Measurements from ENCODE around the gene COL6A1. TPM values are rescaled to one million over a fixed set of nuclear protein-coding genes. Genes with fewer than 3 reads are reported as not detected.
A peak's percentile ranks its signal among the peaks of the same experiment; 100 is the strongest.

Gene COL6A1
- total RNA-seq, 3 donors from 2014 or later = 45.0 to 663 (median 114) TPM

DNA sequence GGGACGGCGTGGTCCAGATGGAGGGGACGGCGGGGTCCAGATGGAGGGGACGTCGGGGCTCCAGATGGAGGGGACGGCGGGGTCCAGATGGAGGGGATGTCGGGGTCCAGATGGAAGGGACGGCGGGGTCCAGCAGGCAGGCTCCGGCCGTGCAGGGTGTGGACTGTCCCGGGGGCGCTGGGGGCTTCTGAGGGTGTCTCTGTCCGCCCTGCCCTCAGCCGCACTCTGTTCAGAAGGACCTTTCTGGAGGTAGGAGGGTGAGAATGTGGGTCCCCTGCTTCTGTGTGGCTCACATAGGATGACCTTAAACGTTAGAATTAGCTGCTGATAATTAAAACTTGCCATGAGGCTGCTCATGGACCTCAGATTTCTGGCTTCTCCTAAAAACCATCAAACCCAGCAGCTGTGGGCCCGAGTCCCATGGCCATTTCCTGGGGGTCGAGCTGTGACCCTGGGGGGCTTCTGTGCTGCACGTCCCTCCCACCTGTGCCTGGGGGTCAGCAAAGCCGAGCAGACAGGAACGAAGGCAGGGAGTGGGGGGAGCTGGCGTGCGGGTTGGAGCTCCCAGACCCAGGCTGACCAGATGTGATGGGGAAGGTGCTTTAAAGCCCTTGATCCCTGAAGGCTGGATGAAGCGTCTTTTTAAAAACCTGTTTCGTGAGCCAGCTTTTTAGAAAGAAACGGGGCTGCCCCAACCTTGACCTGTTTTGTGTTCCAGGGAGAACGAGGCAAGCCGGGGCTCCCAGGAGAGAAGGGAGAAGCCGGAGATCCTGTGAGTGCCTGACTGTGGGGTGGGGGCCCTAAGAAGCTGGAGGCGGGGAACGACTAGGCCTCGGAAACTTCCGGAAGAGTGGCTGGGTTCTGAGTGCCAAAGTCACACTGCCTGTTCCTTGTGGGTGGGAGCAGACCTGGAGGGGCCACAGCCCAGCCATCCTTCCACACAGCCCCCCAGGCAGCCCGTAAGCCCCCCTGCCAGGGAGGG lies 7.1 kb downstream of the COL6A1 start:
- ATAC-seq (no peak), DNase-seq (peak in 2 of 3 donors; percentile 16 to 38)
- intact Hi-C loops (cut with DNase I, micrococcal nuclease) = no loop called here
- TF ChIP-seq, protein P1, sequence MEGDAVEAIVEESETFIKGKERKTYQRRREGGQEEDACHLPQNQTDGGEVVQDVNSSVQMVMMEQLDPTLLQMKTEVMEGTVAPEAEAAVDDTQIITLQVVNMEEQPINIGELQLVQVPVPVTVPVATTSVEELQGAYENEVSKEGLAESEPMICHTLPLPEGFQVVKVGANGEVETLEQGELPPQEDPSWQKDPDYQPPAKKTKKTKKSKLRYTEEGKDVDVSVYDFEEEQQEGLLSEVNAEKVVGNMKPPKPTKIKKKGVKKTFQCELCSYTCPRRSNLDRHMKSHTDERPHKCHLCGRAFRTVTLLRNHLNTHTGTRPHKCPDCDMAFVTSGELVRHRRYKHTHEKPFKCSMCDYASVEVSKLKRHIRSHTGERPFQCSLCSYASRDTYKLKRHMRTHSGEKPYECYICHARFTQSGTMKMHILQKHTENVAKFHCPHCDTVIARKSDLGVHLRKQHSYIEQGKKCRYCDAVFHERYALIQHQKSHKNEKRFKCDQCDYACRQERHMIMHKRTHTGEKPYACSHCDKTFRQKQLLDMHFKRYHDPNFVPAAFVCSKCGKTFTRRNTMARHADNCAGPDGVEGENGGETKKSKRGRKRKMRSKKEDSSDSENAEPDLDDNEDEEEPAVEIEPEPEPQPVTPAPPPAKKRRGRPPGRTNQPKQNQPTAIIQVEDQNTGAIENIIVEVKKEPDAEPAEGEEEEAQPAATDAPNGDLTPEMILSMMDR (IDR thresholded peaks at IDR 0.05) = no peak
- Histone ChIP-seq H3K4me1 (ENCODE audit: low read depth) (no peaks in the 10 kb centered on the region), H3K9me3 (no peaks in the 10 kb centered on the region), H3K4me3 (no peak overlapping the region), H3K36me3 (ENCODE audit: low read depth) (no peaks in the 10 kb centered on the region)

DNA sequence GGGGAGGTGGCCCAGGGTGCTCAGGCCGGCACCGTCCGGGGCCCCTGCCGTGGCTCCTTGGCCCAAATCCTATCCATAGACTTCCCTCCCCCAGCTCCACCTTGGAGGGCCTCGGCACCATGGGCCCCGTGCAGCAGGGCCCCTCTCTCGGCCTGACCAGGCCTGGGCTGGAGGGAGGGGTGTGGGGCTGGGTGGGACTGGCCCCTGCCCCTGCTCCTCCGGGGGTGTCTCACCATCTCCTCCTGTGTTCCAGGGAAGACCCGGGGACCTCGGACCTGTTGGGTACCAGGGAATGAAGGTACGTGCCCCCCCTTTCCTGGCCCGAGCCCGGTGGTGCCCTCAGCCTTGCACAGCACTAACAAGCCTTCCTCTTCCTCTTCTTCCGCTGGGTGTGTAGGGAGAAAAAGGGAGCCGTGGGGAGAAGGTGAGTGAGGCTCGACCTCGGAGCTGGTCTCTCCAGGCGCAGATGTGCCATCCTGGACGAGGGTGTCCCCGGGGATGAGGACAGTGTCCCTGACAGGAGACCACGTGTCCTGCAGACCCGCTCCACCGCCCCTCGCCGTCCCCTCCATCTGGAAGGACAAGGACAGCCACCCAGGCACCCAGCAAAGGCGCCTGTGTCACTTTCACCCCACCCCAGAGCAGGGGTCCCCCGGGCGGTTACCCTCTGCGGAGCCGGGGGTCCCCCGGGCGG lies 7.9 kb downstream of the COL6A1 start:
- Histone ChIP-seq H3K4me3 (no peak overlapping the region), H3K9me3 (no peaks in the 10 kb centered on the region), H3K36me3 (ENCODE audit: low read depth) (no peaks in the 10 kb centered on the region), H3K4me1 (ENCODE audit: low read depth) (no peaks in the 10 kb centered on the region)
- ATAC-seq = no peak
- TF ChIP-seq, protein P1 (IDR thresholded peaks at IDR 0.05) = no peak
- intact Hi-C loops (cut with DNase I, micrococcal nuclease) = no loop called here
- DNase-seq = peak in 1 of 3 donors; percentile 12

DNA sequence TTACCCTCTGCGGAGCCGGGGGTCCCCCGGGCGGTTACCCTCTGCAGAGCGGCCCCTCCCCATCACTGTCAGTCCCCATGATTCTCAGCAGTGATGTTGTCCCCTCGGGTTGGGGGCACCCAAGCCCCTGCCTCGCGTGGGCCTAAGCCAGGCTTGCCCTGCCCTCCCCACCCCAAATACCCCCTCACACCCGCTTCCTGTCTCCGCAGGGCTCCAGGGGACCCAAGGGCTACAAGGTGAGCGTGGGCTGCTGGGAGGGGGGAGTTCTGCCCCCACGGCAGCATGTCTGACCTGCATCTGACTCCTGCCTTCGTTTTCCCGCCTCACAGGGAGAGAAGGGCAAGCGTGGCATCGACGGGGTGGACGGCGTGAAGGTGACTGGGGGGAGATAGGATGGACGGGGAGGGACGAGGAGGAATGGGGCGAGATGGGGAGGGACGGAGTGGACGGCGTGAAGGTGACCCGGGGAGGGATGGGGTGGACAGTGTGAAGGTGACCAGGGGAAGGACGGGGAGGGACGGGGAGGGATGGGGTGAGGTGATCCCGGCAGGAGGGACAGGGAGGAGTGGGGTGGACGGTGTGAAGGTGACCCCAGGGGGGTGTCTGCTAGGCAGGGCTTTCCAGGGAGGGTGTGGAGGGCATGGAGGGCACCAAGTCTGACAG lies 8.6 kb downstream of the COL6A1 start:
- TF ChIP-seq, protein P1 (IDR thresholded peaks at IDR 0.05) = no peak
- Histone ChIP-seq H3K36me3 (ENCODE audit: low read depth) (no peaks in the 10 kb centered on the region), H3K9me3 (no peaks in the 10 kb centered on the region), H3K4me1 (ENCODE audit: low read depth) (no peaks in the 10 kb centered on the region), H3K4me3 (no peak overlapping the region)
- ATAC-seq = no peak
- intact Hi-C loops (cut with DNase I, micrococcal nuclease) = no loop called here
- peak in 2 of 3 donors; percentile 16 to 29 for DNase-seq

DNA sequence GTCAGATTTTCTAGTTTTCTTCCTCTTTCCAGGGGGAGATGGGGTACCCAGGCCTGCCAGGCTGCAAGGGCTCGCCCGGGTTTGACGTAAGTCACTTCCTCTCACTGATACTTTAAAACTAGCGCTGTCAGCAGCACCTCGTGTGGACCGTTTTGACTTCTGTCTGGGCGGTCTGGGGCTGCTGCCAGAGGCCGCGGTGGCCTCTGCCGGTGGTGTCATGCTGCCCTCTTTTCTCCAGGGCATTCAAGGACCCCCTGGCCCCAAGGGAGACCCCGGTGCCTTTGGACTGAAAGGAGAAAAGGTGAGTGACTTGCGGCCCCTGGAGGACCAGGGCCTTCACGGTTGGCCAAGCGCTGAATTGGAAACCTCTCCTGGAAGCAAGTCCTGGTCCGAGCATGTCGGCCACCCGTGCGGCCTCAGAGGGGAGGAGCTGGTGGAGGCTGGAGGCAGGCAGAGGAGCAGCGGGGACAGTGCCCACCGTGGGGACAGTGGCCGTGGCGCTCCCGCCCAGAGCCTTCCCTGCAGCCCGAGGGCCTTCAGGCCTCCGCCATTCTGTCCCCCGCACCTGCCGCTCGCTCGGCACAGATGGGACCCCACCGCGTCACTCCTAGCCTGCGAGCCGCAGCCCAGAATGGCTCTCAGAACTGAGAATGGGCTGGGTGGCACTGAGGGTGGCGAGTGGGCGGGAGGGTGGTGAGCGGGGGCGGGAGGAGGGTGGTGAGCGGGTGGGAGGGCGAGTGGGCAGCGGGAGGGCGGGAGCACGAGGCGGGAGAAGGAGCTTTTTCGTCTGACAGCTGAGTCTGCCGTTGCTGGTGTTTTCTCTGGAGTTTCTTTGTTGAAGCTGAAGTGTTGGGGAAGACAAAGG lies 9.4 kb downstream of the COL6A1 start:
- no peaks in the 10 kb centered on the region for H3K4me1 ChIP-seq (ENCODE audit: low read depth)

More for the DNA sequence above, 9.4 kb downstream of the COL6A1 start:
- TF ChIP-seq, protein P1 (IDR thresholded peaks at IDR 0.05) = no peak
- ATAC-seq = no peak
- peak in 2 of 3 donors; percentile 13 to 37 for DNase-seq
- intact Hi-C loops (cut with DNase I, micrococcal nuclease) = no loop called here
- H3K9me3 ChIP-seq = no peaks in the 10 kb centered on the region
- H3K36me3 ChIP-seq (ENCODE audit: low read depth) = no peaks in the 10 kb centered on the region
- H3K4me3 ChIP-seq = no peak overlapping the region
